ENCODE results near the gene CLIC1. TPM values are rescaled to one million over a fixed set of nuclear protein-coding genes. Genes with fewer than 3 reads are reported as not detected.

CLIC1 gene
- total and polyA plus RNA-seq, 3 donors from 2014 or later = 35.4 to 130 (median 93.5) TPM

GRCh38 chr6:31781244-31782125 lies 45.2 kb upstream of the CLIC1 start:
- no peak for DNase-seq

GRCh38 chr6:31780507-31781243 lies 44.3 kb upstream of the CLIC1 start:
- no peak for DNase-seq
- Histone ChIP-seq H3K27me3 (no peaks in the 10 kb centered on the region), H3K36me3 (ENCODE audit: low read depth, missing control alignments) (no peaks in the 10 kb centered on the region), H3K9me3 (no peaks in the 10 kb centered on the region), H3K27ac (no peak overlapping the region), H3K4me1 (peaks cover 12% of the 10 kb centered on the region), H3K4me3 (no peak overlapping the region)
- TF ChIP-seq CTCF (IDR thresholded peaks at IDR 0.05) = no peak
- no peak for TF ChIP-seq POLR2A (IDR thresholded peaks at IDR 0.05)
- intact Hi-C loops (cut with DNase I; ENCODE audit: low total_unique reads) = no loop called here
- 90 to 92% methylated on average over 9 to 20 of the region's 20 CpGs for WGBS, 2 donors

More at GRCh38 chr6:31781244-31782125, 45.2 kb upstream of the CLIC1 start:
- intact Hi-C loops (cut with DNase I; ENCODE audit: low total_unique reads) = no loop called here
- Histone ChIP-seq H3K36me3 (ENCODE audit: low read depth, missing control alignments) (no peaks in the 10 kb centered on the region), H3K4me1 (peaks cover 10% of the 10 kb centered on the region), H3K9me3 (no peaks in the 10 kb centered on the region), H3K4me3 (no peak overlapping the region), H3K27ac (no peak overlapping the region), H3K27me3 (no peaks in the 10 kb centered on the region)
- WGBS, 2 donors = 91 to 94% methylated on average over 8 to 23 of the region's 23 CpGs
- TF ChIP-seq POLR2A (IDR thresholded peaks at IDR 0.05) = no peak
- TF ChIP-seq CTCF (IDR thresholded peaks at IDR 0.05) = no peak

GRCh38 chr6:31779908-31780307 lies 43.6 kb upstream of the CLIC1 start:
- H3K36me3 ChIP-seq (ENCODE audit: low read depth, missing control alignments) = no peaks in the 10 kb centered on the region
- H3K4me1 ChIP-seq = peaks cover 12% of the 10 kb centered on the region
- H3K27me3 ChIP-seq = no peaks in the 10 kb centered on the region
- no peaks in the 10 kb centered on the region for H3K9me3 ChIP-seq
- no peak overlapping the region for H3K27ac ChIP-seq
- DNase-seq = no peak
- 91 to 94% methylated on average over 6 to 10 of the region's 10 CpGs for WGBS, 2 donors
- H3K4me3 ChIP-seq = no peak overlapping the region
- TF ChIP-seq CTCF (IDR thresholded peaks at IDR 0.05) (no peak), POLR2A (IDR thresholded peaks at IDR 0.05) (no peak)
- intact Hi-C loops (cut with DNase I; ENCODE audit: low total_unique reads) = no loop called here

- Histone ChIP-seq H3K36me3 (ENCODE audit: low read depth, missing control alignments) (no peaks in the 10 kb centered on the region), H3K4me1 (peaks cover 12% of the 10 kb centered on the region), H3K4me3 (no peak overlapping the region), H3K27ac (no peak overlapping the region), H3K27me3 (no peaks in the 10 kb centered on the region), H3K9me3 (no peaks in the 10 kb centered on the region)
- WGBS, 2 donors = 87 to 94% methylated on average over 13 to 42 of the region's 43 CpGs
- intact Hi-C loops (cut with DNase I; ENCODE audit: low total_unique reads) = no loop called here
- TF ChIP-seq POLR2A (IDR thresholded peaks at IDR 0.05) = no peak
- no peak for TF ChIP-seq CTCF (IDR thresholded peaks at IDR 0.05)
- no peak for DNase-seq
Measured at GRCh38 chr6:31778999-31779885, 42.9 kb upstream of the CLIC1 start.

All from testis (tissue), 3 donors.